Osteoblast (primary cell): ENCODE measurements around the gene ACAD11. TPM values are rescaled to one million over a fixed set of nuclear protein-coding genes. Genes with fewer than 3 reads are reported as not detected.

Source experiments
- DNase-seq: peaks from one replicate; pipeline ENCODE4 v3.0.0; 2011; ENCODE audit warnings: low spot score, mixed read lengths; ENCODE audit not compliant: insufficient read length; ENCODE audit errors: missing footprints
- H2AFZ ChIP-seq: 2 replicates; pipeline ENCODE4 v1.6.0; 2011; ENCODE audit warnings: mild to moderate bottlenecking, low read length
- H3K27ac ChIP-seq: 2 replicates; pipeline ENCODE4 v1.5.1; 2011; ENCODE audit warnings: mild to moderate bottlenecking, low read depth, low read length, moderate library complexity
- H3K27me3 ChIP-seq: 2 replicates; pipeline ENCODE4 v1.6.0; 2012; ENCODE audit warnings: mild to moderate bottlenecking, control low read depth, inconsistent platforms, low read length, moderate library complexity; ENCODE audit not compliant: insufficient read depth
- H3K36me3 ChIP-seq: 2 replicates; pipeline ENCODE4 v1.5.1; 2011; ENCODE audit warnings: mild to moderate bottlenecking, low read length, control low read depth, moderate library complexity; ENCODE audit not compliant: insufficient read depth
- H3K4me1 ChIP-seq: 2 replicates; pipeline ENCODE4 v1.5.1; 2011; ENCODE audit warnings: mild to moderate bottlenecking, low read length, control low read depth, moderate library complexity; ENCODE audit not compliant: insufficient read depth
- H3K4me2 ChIP-seq: 2 replicates; pipeline ENCODE4 v1.6.0; 2011; ENCODE audit warnings: mild to moderate bottlenecking, low read length; ENCODE audit not compliant: insufficient read depth
- H3K4me3 ChIP-seq: fragments of 200-600 bp; sonication (generic); 3 replicates; pipeline ENCODE4 v1.5.1; 2012; ENCODE audit warnings: mild to moderate bottlenecking, low read length, inconsistent platforms; ENCODE audit not compliant: insufficient read depth
- H3K79me2 ChIP-seq: 2 replicates; pipeline ENCODE4 v1.6.0; 2012; ENCODE audit warnings: mild to moderate bottlenecking, low read length, control low read depth, inconsistent platforms; ENCODE audit not compliant: insufficient read depth
- H3K9me3 ChIP-seq: 2 replicates; pipeline ENCODE4 v1.5.1; 2011; ENCODE audit warnings: low read depth, low read length, control low read depth
- H4K20me1 ChIP-seq: 2 replicates; pipeline ENCODE4 v1.6.0; 2012; ENCODE audit warnings: mild to moderate bottlenecking, low read length, control low read depth; ENCODE audit not compliant: insufficient read depth
- total RNA-seq: library from RNA; depleted of rRNA; stranded (reverse); fragments of >200 nt; gene quantifications from 2 replicates; pipeline ENCODE4 v1.2.3, GENCODE V29; 2012
- TF ChIP-seq, protein P1 (sequence below): IDR thresholded peaks from 2 replicates; pipeline ENCODE4 v1.5.1; 2011; ENCODE audit warnings: mild to moderate bottlenecking, low read depth, low read length, moderate library complexity; ENCODE audit errors: extremely low read depth

ACAD11 gene
- total RNA-seq, 1 donor, result 31.1 TPM

DNA sequence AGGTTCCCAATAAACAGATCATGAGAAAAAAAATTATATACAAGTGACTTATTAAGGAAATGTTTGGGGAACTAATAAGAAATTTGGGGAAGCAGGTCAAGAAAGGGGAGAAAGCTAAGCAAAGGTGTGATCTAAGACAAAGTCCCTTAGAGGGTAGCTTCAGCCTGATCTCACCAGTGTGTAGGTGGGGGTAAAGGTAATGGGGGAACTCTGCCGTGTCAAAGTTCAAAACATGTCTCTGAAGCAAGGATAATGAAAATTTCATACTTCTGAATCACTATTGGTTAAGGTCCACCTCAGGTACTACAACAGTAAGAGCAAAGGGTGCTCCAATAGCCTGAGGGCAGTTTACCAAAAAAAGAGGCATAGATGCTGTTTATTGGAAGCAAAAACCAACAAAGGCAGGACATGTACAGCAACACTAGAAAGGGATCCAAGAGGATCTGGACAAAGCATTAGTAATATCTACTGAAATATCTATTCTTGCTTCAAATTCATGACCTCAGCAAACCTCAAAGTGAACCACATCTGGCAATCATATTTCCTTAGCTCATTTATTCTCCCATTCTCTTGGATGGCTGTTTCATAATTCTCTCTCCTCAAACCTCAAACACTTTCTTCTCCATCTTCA lies 6.9 kb downstream of the ACAD11 start:
- Histone ChIP-seq H3K4me1 (peaks cover 8% of the 10 kb centered on the region), H2AFZ (no peak overlapping the region), H3K4me3 (no peak overlapping the region), H3K27me3 (no peaks in the 10 kb centered on the region), H3K27ac (no peak overlapping the region), H4K20me1 (peaks cover 4% of the 10 kb centered on the region), H3K79me2 (peaks cover 37% of the 10 kb centered on the region), H3K4me2 (no peak overlapping the region), H3K9me3 (no peaks in the 10 kb centered on the region), H3K36me3 (no peaks in the 10 kb centered on the region)
- TF ChIP-seq, protein P1, sequence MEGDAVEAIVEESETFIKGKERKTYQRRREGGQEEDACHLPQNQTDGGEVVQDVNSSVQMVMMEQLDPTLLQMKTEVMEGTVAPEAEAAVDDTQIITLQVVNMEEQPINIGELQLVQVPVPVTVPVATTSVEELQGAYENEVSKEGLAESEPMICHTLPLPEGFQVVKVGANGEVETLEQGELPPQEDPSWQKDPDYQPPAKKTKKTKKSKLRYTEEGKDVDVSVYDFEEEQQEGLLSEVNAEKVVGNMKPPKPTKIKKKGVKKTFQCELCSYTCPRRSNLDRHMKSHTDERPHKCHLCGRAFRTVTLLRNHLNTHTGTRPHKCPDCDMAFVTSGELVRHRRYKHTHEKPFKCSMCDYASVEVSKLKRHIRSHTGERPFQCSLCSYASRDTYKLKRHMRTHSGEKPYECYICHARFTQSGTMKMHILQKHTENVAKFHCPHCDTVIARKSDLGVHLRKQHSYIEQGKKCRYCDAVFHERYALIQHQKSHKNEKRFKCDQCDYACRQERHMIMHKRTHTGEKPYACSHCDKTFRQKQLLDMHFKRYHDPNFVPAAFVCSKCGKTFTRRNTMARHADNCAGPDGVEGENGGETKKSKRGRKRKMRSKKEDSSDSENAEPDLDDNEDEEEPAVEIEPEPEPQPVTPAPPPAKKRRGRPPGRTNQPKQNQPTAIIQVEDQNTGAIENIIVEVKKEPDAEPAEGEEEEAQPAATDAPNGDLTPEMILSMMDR, result no peak
- DNase-seq, result no peak

DNA sequence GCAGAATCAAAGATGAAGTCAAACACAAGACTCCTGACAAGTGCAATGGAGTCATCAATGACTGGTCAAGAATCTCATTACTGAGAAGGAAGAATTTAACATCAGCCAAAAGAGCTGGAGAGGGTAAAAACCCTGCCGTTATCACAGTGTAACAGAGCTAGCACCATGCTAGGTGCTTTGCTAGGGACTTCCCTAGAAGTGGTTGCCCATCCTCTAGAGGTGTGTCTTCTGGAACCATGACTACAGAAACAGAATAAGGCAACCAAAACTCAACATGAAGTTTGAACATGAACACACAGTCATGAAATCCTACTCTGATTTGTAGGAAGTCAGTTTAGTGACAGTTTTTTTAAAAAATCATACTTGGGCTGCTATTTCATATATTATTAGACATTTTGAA lies 9.5 kb downstream of the ACAD11 start:
- Histone ChIP-seq H3K4me2 (no peak overlapping the region), H3K36me3 (no peaks in the 10 kb centered on the region), H3K4me3 (no peak overlapping the region), H2AFZ (no peak overlapping the region), H3K4me1 (peaks cover 8% of the 10 kb centered on the region), H3K9me3 (no peaks in the 10 kb centered on the region), H3K27ac (no peak overlapping the region), H3K27me3 (no peaks in the 10 kb centered on the region), H4K20me1 (peaks cover 4% of the 10 kb centered on the region), H3K79me2 (peaks cover 38% of the 10 kb centered on the region)
- TF ChIP-seq, protein P1, result no peak
- no peak for DNase-seq

DNA sequence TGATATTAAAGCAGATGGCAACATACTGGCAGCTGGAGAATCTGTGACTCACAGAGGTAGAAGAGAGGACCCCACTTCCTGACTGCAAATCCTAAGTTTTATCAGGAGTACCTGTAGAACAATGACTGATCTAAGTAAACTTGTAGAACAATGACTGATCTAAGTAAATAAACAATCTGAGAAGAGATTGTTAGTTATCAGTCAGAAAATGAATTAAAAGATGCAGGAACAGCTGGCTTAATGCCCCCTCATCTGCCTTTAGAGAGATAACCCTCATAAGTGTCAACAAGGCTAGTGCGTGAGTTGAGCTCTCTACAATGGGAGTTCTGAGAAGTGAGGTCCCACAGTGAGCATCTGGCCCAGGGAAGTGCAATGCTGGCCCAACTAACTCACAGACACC lies 14.6 kb downstream of the ACAD11 start:
- no peak overlapping the region for H3K27ac ChIP-seq
- no peaks in the 10 kb centered on the region for H3K4me1 ChIP-seq
- peaks cover 17% of the 10 kb centered on the region for H3K79me2 ChIP-seq
- no peaks in the 10 kb centered on the region for H3K27me3 ChIP-seq
- no peaks in the 10 kb centered on the region for H3K9me3 ChIP-seq
- DNase-seq, result peak; percentile 30
- H2AFZ ChIP-seq, result no peak overlapping the region
- no peak overlapping the region for H3K4me2 ChIP-seq
- H4K20me1 ChIP-seq, result no peaks in the 10 kb centered on the region
- TF ChIP-seq, protein P1, result no peak
- no peak overlapping the region for H3K4me3 ChIP-seq
- peaks cover 4% of the 10 kb centered on the region for H3K36me3 ChIP-seq

DNA sequence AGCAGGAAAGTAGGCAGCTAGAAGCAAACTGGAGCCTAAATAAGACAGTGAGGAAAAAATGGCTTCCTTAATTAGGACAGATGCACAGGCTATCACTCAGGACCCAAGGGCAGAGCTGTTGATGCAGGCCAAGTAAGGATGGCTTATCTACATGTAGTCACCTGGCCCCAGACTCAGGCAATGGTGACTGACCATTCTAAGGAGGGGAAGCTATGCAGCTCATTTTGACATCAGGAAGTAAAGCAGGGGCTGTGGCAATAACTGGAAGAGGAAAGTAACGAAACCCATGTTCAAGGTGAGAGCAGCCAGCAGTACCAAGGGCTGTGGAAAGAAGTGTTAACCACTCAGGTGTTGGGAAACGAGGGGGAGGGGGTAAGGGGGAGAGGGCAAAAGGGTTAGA lies 16.2 kb downstream of the ACAD11 start:
- H3K4me2 ChIP-seq, result no peak overlapping the region
- H4K20me1 ChIP-seq, result no peaks in the 10 kb centered on the region
- TF ChIP-seq, protein P1, result no peak
- no peaks in the 10 kb centered on the region for H3K9me3 ChIP-seq
- no peaks in the 10 kb centered on the region for H3K27me3 ChIP-seq
- H3K36me3 ChIP-seq, result peaks cover 4% of the 10 kb centered on the region
- H3K4me1 ChIP-seq, result no peaks in the 10 kb centered on the region
- H3K4me3 ChIP-seq, result no peak overlapping the region
- DNase-seq, result no peak
- H3K79me2 ChIP-seq, result peaks cover 13% of the 10 kb centered on the region
- no peak overlapping the region for H2AFZ ChIP-seq
- H3K27ac ChIP-seq, result no peak overlapping the region
